Colonic mucosa (tissue), 4 donors: ENCODE results near the gene KATNAL1. TPM values are rescaled to one million over a fixed set of nuclear protein-coding genes. Genes with fewer than 3 reads are reported as not detected.

ENCODE experiments used
- DNase-seq: peaks from one replicate; pipeline ENCODE4 v3.0.0-alpha.2; 2020
- H3K27ac ChIP-seq: fragments of 200-600 bp; one replicate; pipeline ENCODE4 v1.8.0; 2021
- H3K27me3 ChIP-seq: fragments of 200-600 bp; one replicate; pipeline ENCODE4 v1.8.0; 2021
- H3K36me3 ChIP-seq: fragments of 200-600 bp; one replicate; pipeline ENCODE4 v1.8.0; 2021
- H3K4me1 ChIP-seq: fragments of 200-600 bp; one replicate; pipeline ENCODE4 v1.8.0; 2021; ENCODE audit warnings: mild to moderate bottlenecking
- H3K4me3 ChIP-seq: fragments of 200-600 bp; one replicate; pipeline ENCODE4 v1.8.0; 2021
- H3K9ac ChIP-seq, 2 donors: one replicate each; pipeline ENCODE4 v1.7.0; 2013; ENCODE audit warnings: control low read depth in 2 of 2, low read depth in 2 of 2, low read length in 2 of 2
- H3K9me3 ChIP-seq: fragments of 200-600 bp; one replicate; pipeline ENCODE4 v1.8.0; 2021
- intact Hi-C: fragments of 100-400 bp; cut with DNase I; formaldehyde crosslinking; loops from one replicate; pipeline ENCODE4 v1.14.1; 2022
- total RNA-seq, 2 donors: library from RNA; stranded (reverse); fragmentation: NEBNext Ultra II Directional in 1 of 2; extraction: Animal tissue kit (Norgen Biotek cat#: 25700) in 1 of 2; gene quantifications; one replicate each; pipeline ENCODE4 v1.2.1, GENCODE V29; 2021
- TF ChIP-seq, protein P1 (sequence below): fragments of 200-600 bp; IDR thresholded peaks from one replicate; pipeline ENCODE4 v1.8.0; 2022; ENCODE audit warnings: antibody characterized with exemption, mild to moderate bottlenecking
- donor health status: healthy.
- donor health status: DM: no; HTN: no; CAD: no.
- donor health status: DM: no; HTN: no; CAD: no.

KATNAL1 gene
- total RNA-seq, 2 donors from 2014 or later = 5.9 to 9.3 TPM

- Histone ChIP-seq H3K36me3 (no peaks in the 10 kb centered on the region), H3K4me1 (no peaks in the 10 kb centered on the region)
- intact Hi-C loops = no loop called here
Measured at GRCh38 chr13:30211745-30212144, 95.6 kb downstream of the KATNAL1 start.

DNA sequence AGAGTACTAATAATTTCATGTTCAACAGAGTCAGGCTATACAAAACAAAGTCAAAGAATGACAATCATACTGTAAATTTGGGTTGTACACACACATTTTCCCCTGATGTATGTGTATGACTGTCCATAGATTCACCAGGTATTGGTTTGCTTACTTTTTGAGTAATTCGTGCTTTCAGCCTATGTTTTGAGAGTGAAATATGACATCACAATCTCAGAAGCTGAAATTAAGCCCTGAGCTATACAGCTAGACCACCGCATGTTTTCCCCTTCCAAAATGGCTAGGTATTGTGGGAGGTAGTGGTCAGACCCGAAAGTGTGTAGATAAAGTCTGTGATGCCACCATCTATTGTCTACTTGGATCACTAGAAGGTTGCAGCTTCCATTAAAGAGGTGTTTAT lies 102.8 kb downstream of the KATNAL1 start:
- H3K4me1 ChIP-seq = no peaks in the 10 kb centered on the region
- H3K9ac ChIP-seq = no peak overlapping the region
- no peaks in the 10 kb centered on the region for H3K27me3 ChIP-seq
- intact Hi-C loops = no loop called here
- H3K9me3 ChIP-seq = no peaks in the 10 kb centered on the region
- DNase-seq = no peak
- H3K4me3 ChIP-seq = no peak overlapping the region
- no peaks in the 10 kb centered on the region for H3K36me3 ChIP-seq
- no peak overlapping the region for H3K27ac ChIP-seq
- TF ChIP-seq, protein P1, sequence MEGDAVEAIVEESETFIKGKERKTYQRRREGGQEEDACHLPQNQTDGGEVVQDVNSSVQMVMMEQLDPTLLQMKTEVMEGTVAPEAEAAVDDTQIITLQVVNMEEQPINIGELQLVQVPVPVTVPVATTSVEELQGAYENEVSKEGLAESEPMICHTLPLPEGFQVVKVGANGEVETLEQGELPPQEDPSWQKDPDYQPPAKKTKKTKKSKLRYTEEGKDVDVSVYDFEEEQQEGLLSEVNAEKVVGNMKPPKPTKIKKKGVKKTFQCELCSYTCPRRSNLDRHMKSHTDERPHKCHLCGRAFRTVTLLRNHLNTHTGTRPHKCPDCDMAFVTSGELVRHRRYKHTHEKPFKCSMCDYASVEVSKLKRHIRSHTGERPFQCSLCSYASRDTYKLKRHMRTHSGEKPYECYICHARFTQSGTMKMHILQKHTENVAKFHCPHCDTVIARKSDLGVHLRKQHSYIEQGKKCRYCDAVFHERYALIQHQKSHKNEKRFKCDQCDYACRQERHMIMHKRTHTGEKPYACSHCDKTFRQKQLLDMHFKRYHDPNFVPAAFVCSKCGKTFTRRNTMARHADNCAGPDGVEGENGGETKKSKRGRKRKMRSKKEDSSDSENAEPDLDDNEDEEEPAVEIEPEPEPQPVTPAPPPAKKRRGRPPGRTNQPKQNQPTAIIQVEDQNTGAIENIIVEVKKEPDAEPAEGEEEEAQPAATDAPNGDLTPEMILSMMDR = no peak

More at GRCh38 chr13:30211745-30212144, 95.6 kb downstream of the KATNAL1 start:
- H3K27ac ChIP-seq = no peak overlapping the region
- H3K9me3 ChIP-seq = no peaks in the 10 kb centered on the region
- no peak overlapping the region for H3K4me3 ChIP-seq
- no peak for DNase-seq
- H3K27me3 ChIP-seq = no peaks in the 10 kb centered on the region
- no peak overlapping the region for H3K9ac ChIP-seq
- TF ChIP-seq, protein P1 = no peak

DNA sequence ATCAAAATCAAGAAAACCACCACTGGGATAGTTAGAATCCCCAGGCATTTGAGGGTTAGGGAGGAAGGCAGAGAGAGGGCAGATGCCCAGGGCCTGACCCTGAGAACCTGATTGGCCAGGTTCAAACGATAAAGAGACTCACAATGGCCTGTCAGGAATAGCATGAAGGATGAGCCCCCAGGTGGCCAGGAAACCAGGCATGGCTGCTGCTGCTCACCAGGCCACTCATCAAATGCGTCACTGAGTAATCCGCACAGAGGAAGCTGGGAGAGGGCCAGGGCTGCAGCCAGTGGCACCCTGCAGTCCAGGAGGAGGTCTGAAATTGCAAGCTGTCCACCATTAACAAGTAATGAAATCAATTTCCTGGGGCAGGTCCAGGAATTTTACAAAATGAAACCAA lies 111.3 kb downstream of the KATNAL1 start:
- Histone ChIP-seq H3K36me3 (no peaks in the 10 kb centered on the region), H3K27me3 (no peaks in the 10 kb centered on the region), H3K27ac (no peak overlapping the region), H3K9ac (no peak overlapping the region), H3K9me3 (no peaks in the 10 kb centered on the region), H3K4me3 (no peak overlapping the region), H3K4me1 (no peaks in the 10 kb centered on the region)
- intact Hi-C loops = no loop called here
- TF ChIP-seq, protein P1 = no peak
- DNase-seq = no peak

GRCh38 chr13:30194906-30195305 lies 112.4 kb downstream of the KATNAL1 start:
- H3K27ac ChIP-seq = no peak overlapping the region
- no peaks in the 10 kb centered on the region for H3K9me3 ChIP-seq
- intact Hi-C loops = no loop called here
- H3K27me3 ChIP-seq = no peaks in the 10 kb centered on the region
- H3K4me1 ChIP-seq = no peaks in the 10 kb centered on the region
- no peak overlapping the region for H3K9ac ChIP-seq
- no peaks in the 10 kb centered on the region for H3K36me3 ChIP-seq
- no peak for DNase-seq
- TF ChIP-seq, protein P1 = no peak
- H3K4me3 ChIP-seq = no peak overlapping the region

- intact Hi-C loops = no loop called here
- Histone ChIP-seq H3K27ac (no peak overlapping the region), H3K27me3 (no peaks in the 10 kb centered on the region), H3K9me3 (no peaks in the 10 kb centered on the region), H3K9ac (no peak overlapping the region), H3K36me3 (no peaks in the 10 kb centered on the region), H3K4me3 (no peak overlapping the region), H3K4me1 (no peaks in the 10 kb centered on the region)
- no peak for DNase-seq
- TF ChIP-seq, protein P1 = no peak
Measured at GRCh38 chr13:30193279-30194234, 113.8 kb downstream of the KATNAL1 start.
